HG02840 (cell line): Measurements from ENCODE around the gene UBE2D4.
"Not testable (repeated sequence)": the region's sequence is repeated elsewhere in the genome, so short reads cannot be mapped to it uniquely, and the experiment has no call there.

Source experiments
- ATAC-seq: cut with Tn5 transposase; IDR thresholded peaks from one replicate; pipeline ENCODE4 v1.9.1; 2021; ENCODE audit warnings: mild to moderate bottlenecking, moderate library complexity, moderate number of reproducible peaks; ENCODE audit not compliant: unreplicated experiment, low FRiP score

UBE2D4 gene

GRCh38 chr7:43960933-43961332 is 34.7 kb downstream of the UBE2D4 start:
- no peak for ATAC-seq

DNA sequence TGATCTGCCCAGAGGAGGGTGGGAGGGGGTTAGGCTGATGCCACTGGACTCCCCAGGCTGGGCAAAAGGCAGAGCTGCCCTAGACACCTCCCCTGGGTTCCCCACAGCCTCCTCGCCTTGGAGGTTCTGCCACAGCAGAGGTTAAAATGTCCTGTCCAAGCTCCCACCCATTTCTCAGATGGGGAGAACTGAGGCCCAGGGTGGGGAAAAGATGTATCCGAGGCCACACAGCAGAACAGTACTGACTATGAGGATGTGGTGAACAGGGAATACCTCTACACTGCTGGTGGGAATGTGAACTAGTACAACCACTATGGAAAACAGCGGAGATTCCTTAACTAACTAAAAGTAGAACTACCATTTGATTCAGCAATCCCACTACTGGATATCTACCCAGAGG is 40.2 kb downstream of the UBE2D4 start:
- not testable (repeated sequence) for ATAC-seq

DNA sequence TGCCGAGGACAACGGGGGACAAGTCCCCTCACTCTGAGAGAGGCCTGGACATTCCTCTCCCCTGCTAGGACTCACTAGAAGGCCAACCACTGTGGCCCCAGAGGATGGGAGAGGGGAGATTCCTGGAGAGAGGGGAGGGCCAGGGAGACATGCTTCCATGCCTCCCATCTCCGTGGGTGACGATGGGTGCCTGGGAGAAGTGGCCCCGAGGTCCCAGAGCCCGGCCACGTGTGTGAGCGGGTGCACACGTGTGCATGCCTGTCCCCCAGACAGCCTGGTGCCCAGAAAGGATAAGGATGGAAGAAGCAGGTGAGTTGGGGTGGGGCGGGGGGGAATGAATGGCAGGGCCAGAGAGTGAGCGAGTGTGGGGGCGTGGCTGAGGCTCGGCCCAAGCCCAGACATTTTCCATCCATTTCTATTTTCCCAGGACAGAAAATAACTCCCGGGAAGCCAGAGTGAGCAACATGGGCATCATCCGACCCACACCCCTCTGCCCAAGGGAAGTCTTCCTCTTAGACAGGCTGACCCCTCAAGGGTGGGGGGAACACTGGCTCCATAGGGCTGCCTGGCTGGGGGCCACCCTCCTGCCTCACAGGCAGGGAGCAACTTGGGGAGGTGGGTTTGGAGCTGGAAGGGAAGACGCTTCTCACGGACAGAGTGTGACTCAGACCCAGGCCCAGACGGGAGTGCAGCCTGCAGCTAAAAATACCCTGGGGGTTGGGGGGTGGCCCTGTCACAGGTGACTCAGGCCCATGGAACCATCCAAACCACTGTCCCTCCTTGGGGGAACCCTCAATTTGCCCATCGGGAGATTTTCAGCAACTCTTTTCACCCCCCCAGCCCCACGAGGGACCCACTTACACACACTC is 42.2 kb downstream of the UBE2D4 start:
- not testable (repeated sequence) for ATAC-seq

- not testable (repeated sequence) for ATAC-seq
Observed at GRCh38 chr7:43969586-43969985, 43.4 kb downstream of the UBE2D4 start.

DNA sequence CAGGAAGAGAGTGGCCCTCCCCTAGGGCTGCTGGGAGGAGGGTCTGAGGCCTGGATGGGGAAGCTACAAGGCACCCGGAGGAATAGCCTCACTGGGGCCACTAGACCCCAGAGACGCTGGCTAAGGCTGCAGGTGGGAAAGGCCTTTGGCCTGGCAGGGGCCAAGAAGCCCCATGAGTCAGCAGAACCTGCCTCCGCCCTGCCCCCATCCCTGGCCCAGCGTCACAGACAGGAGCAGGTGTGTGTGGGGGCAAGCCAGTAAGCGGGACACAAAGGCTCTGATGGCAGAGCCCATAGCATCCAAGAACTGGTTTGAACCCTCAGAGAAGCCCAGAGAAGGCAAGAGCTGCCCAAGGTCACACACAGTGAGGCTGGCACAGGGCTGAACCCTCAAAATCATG is 44.5 kb downstream of the UBE2D4 start:
- not testable (repeated sequence) for ATAC-seq

GRCh38 chr7:43974033-43974573 is 47.9 kb downstream of the UBE2D4 start:
- not testable (repeated sequence) for ATAC-seq

DNA sequence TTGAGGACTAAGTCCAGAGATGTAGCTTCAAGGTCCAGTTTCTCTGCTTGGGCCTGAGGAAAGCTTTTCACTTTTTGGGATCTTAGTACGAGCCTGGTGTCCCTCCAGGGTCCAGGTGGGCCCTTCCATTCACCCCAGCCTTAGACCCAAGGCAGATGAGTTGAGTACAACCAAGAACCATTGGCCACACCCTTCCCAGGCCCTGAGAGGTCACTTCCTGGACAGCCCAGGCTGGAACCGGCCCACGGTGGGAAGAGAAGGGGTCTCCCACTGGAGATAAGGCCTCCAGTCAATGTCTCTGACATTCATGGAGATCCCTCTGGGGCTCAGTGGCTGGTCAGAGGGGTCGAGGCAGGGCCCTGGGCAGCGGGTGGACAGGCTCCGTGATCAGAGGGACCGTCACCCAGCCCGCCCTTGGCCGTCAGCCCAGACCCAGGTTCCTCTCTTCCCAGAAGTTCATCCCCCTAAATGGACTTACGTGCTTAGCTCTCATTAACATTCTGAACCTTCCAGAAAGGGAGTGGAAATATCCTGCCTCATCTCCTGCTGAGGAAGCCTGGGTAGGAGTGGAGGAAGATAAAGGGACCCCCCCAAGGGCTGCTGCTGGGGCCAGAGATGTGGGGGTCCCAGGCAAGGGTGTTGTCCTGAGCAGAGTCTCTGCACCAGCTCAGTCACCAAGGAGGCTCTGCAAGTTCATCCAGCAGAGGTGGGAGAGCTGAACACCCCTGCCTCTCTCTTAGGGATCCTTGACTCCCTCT is 48.7 kb downstream of the UBE2D4 start:
- not testable (repeated sequence) for ATAC-seq

DNA sequence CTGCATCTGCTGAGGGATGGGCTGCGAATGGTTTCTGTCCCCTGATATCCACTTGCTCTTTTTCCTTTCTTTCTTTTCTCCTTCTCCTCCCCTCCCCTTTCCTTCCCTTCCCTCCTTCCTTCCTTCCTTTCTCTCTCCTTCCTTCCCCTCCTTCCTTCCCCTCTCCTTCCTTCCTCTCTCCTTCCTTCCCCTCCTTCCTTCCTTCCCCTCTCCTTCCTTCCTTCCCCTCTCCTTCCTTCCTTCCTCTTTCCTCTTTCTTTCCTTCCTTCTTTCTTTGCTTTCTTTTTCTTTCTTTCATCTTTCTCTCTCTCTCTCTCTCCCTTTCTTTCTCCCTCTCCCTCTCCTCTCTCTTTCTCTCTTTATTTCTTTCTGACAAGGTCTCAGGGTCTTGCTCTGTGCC is 51.3 kb downstream of the UBE2D4 start:
- ATAC-seq, result no peak

DNA sequence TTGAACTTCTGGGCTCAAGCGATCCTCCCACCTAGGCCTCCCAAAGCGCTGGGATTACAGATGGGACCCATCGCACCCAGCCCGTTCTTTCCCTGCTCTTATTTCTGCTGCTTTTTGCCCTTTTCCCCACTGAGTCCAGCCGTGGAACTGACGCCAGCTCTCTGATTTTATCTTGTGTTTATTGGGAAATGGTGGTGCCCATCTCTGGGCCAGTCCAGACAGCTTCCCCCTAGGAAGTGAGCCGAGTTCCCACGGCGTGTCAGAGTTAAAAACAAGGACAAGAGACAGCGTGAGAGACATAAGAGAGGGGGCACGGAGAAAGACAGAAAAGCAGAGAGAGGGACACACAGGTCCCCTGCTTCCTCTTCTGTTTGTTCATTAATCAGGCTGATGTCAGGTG is 51.9 kb downstream of the UBE2D4 start:
- not testable (repeated sequence) for ATAC-seq

GRCh38 chr7:43982848-43983247 is 56.6 kb downstream of the UBE2D4 start:
- ATAC-seq, result not testable (repeated sequence)

DNA sequence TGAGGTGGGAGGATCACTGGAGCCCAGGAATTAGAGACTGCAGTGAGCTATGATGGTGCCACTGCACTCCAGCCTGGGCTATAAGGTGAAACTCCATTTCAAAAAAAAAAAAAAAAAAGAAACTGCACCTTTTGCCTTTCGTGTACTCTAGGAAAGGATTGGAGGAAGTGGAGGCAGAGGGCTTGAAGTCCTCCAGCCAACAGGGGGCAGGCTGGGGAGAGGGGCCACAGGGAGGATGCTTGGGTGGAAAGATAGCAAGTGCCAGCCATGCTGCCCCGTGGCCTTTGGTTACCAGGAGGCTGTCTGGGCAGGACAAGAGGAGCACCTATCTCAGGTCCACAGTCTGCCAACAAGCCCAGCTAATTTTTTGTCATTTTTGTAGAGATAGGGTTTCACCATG is 57.5 kb downstream of the UBE2D4 start:
- ATAC-seq, result not testable (repeated sequence)

- ATAC-seq, result peak; percentile 74
Observed at GRCh38 chr7:43985904-43986864, 59.9 kb downstream of the UBE2D4 start.

GRCh38 chr7:43987476-43987875 is 61.2 kb downstream of the UBE2D4 start:
- not testable (repeated sequence) for ATAC-seq

DNA sequence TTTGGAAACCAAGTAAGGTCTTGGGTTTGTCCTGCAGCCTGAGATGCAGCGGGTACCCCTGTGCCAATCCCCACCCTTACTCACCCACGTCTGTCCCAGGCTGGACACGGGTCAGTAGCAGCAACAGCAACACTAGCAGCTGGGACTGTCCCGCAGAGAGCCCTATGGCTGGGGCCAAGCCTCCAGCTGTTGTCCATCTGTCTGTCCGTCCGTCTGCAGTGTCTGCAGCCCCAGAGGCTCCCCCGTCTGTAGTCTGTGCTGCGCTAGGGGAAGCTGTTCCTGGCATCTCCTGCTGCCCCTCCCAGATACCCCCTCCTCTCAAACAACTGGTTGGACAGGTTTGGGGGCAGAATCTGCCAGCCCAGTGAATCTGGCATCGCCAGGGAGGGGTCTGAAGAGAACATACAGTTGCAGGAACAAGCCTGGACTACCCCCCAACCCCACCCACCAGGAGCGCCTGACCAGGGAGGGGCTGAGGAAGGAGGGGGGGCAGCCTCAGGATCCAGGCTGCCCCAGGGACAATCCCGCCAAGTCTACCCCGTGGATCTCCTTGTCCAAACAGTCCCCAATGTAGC is 63.9 kb downstream of the UBE2D4 start:
- ATAC-seq, result not testable (repeated sequence)

- not testable (repeated sequence) for ATAC-seq
Observed at GRCh38 chr7:43990829-43991228, 64.6 kb downstream of the UBE2D4 start.

DNA sequence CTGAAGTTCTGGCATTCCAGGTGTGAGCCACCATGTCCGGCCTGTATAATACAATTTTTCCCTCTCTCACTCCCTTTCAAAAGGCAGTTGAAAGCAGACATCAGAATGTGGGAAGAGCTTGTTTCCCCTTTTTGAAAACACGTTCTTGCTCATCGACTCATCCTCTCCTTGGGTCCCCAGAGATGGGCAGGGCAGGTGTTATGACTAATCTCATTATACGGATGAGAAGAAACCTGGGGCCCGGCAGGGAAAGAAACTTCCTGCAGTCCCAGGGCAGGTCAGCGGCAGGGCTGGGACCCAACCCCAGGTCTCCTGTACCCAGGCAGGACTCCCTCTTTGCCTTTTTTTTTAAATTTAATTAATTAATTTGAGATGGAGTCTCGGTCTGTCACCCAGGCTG is 66.7 kb downstream of the UBE2D4 start:
- peak; percentile 63 for ATAC-seq

GRCh38 chr7:43994681-43995080 is 68.4 kb downstream of the UBE2D4 start:
- not testable (repeated sequence) for ATAC-seq

- ATAC-seq, result not testable (repeated sequence)
Observed at GRCh38 chr7:43997532-43997931, 71.3 kb downstream of the UBE2D4 start, which contains the start of gene SPDYE1. Gene SPDYE1, plus strand, starts transcription at chr7:43997897. Its CDS starts 2,053 bp downstream, at chr7:43999950.
